Camera-type eye (tissue), 1 donor: ENCODE measurements around the gene DNAAF3. TPM values are rescaled to one million over a fixed set of nuclear protein-coding genes. Genes with fewer than 3 reads are reported as not detected.

ENCODE experiments used
- total RNA-seq: library from RNA; depleted of rRNA; stranded (reverse); fragments of >200 nt; gene quantifications from one replicate; pipeline ENCODE4 v1.2.3, GENCODE V29; 2014

Gene DNAAF3
- 2.0 TPM for total RNA-seq

DNA sequence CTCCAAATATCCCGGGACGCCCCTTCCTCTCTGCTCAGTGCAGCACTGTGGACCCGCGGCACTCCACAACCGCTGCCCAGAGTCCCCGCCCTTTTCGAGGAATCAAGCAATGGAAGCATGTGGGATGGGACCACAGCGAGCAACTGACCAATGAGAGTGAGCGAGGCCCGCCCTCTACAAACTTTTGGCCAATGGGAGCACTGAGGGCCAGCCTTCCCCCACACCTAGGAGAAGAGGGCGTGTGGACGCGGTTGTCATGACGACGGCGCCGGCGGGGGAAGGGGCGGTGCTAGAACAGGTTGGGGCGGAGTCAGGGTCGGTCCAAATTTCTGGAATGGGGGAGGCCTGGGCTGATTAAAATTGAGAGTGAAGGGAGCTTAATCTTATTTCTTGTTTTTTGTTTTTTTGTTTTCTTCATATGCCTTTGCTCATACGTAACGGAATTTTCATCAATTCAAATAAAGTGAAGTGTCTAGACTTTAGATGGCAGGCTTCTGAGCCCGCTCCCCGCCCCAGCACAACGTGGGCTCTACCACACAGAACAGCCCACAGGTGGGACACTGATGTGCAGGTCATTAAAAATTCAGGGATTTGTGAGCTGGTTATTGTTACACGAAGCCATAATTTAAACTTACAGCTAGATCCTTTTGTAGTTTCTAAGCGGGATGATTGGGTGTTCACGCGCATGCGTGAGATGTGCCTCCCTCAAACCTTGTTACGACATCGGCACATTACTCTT lies at the start of gene DNAAF3:
Gene DNAAF3 (minus strand): TSS at position 84 of the 739 bp plus-strand sequence. CDS start 200 bp downstream, outside the sequence.

DNA sequence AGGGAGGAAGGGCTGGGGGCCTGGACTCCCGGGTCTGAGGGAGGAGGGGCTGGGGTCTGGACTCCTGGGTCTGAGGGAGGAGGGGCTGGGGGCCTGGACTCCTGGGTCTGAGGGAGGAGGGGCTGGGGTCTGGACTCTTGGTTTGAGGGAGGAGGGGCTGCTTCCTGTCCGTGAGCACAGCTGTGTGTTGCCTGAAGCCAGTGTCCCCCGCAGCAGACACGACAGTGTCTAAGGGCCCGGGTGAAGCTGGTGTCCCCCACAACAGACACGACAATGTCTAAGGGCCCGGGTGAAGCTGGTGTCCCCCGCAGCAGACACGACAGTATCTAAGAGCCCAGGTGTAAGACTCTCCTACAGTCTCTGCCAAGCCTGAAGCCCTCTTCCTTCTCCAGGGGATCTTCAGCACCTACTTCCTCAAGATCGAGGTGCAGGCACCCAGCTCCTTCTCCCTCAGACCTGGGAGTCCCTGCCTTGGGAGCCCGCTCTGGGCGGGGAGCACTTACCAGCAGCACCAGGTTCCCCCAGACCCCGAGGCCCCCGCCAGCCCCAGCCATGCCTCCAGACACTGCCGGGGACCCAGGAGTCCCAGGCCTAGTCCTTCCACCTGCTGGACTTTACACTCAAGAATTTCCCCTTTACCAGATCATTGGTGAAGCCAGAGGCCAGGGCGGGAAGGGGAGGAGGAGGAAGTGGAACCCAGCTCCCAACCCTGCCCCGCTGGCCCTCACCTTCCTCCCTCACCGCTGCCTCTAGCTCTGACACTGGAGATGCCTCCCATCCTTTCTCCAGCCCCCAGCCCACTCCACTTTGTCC lies 42.7 kb upstream of the DNAAF3 start, which contains the start of gene PTPRH:
Gene PTPRH (minus strand): TSS at position 622 of the 813 bp plus-strand sequence. CDS start 68 bp downstream, at position 554.

DNA sequence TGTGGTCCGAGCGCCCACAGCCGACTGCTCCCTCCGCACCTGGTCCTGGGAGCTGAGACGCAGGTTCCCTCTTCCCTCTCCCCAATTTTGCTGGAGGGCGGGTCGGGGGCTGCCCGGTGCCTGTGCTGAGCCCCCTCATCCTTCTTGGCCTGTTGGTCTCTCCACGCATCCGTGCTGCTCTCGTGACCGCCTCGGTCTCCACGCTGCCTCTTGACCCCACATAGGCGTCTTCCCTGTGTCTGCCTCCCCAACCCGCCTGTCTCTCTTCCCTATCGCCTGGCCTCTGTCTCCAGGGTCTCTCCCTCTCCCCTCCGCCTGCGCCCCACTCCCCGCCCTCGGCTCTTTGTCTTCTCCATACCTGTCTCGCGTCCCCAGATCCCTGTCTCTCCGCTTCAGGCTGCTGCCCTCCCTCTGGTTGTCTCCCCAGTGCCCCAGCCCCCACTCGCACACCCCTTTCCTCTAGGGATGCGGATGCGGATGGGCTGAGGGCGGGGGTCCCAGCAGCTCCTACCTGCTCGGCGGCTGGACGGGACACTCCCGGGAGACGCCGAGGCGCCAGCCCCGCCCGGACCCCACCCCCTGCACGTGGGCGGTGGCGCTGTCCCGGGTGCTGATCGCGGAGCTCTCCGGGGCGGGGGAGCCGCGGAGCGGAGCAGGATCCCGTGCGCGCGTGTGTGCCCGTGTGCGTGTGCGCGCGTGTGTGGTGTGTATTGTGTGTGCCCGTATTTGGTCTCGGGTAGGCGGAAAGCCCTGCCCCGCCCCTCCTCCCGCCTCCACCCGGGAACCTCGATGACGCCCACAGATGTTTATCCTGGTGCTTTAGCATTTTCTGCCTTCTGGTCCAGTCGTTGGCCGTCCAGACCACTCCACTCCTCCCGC lies 13.4 kb upstream of the DNAAF3 start, which contains the start of gene SYT5:
Gene SYT5 (minus strand): TSS at position 684 of the 879 bp plus-strand sequence. CDS start 1,248 bp downstream, outside the sequence.

GRCh38 chr19:55157064-55157908 lies 9.1 kb downstream of the DNAAF3 start, which contains the start of gene TNNI3:
TSS of gene TNNI3 (minus strand) at chr19:55157732. CDS start at chr19:55157589, 143 bp downstream.

GRCh38 chr19:55149078-55150003 lies 17.1 kb downstream of the DNAAF3 start, which contains the start of gene TNNT1:
TSS of gene TNNT1 (minus strand) at chr19:55149206. CDS start at chr19:55147157, 2,049 bp downstream.

GRCh38 chr19:55116859-55117662 lies 49.4 kb downstream of the DNAAF3 start, which contains the start of gene PPP1R12C:
TSS of gene PPP1R12C (minus strand) at chr19:55117637. CDS start at chr19:55117543, 94 bp downstream.

Other genes with a start within 250 kb of the DNAAF3 start
- gene NLRP7, start 219.1 kb downstream of the DNAAF3 start, total RNA-seq: not detected
- gene NLRP2, start 200.2 kb downstream of the DNAAF3 start, total RNA-seq: 11.2 TPM
- 0.49 TPM for gene GP6, start 128.3 kb downstream of the DNAAF3 start, total RNA-seq
- 24.2 TPM for gene RDH13, start 103.5 kb downstream of the DNAAF3 start, total RNA-seq
- 8.7 TPM for gene EPS8L1, start 90.7 kb downstream of the DNAAF3 start, total RNA-seq
- 53.9 TPM for gene PPP1R12C, start 49.0 kb downstream of the DNAAF3 start, total RNA-seq
- 49.5 TPM for gene TNNT1, start 17.4 kb downstream of the DNAAF3 start, total RNA-seq
- 2.1 TPM for gene TNNI3, start 8.9 kb downstream of the DNAAF3 start, total RNA-seq
- 16.4 TPM for gene SYT5, start 13.7 kb upstream of the DNAAF3 start, total RNA-seq
- gene PTPRH, start 42.9 kb upstream of the DNAAF3 start, total RNA-seq: 6.1 TPM
- gene TMEM86B, start 62.1 kb upstream of the DNAAF3 start, total RNA-seq: 1.1 TPM
- gene PPP6R1, start 92.4 kb upstream of the DNAAF3 start, total RNA-seq: 30.6 TPM
- gene HSPBP1, start 113.5 kb upstream of the DNAAF3 start, total RNA-seq: 31.0 TPM
- 32.5 TPM for gene BRSK1, start 117.4 kb upstream of the DNAAF3 start, total RNA-seq
- 1.1 TPM for gene TMEM150B, start 158.7 kb upstream of the DNAAF3 start, total RNA-seq
- gene KMT5C, start 173.3 kb upstream of the DNAAF3 start, total RNA-seq: 40.3 TPM
- gene COX6B2, start 188.1 kb upstream of the DNAAF3 start, total RNA-seq: 0.60 TPM
- gene GARIN5B, start 196.6 kb upstream of the DNAAF3 start, total RNA-seq: not detected
- 1.1 TPM for gene IL11, start 203.8 kb upstream of the DNAAF3 start, total RNA-seq
- not detected for gene TMEM190, start 210.2 kb upstream of the DNAAF3 start, total RNA-seq
- 0.99 TPM for gene TMEM238, start 217.7 kb upstream of the DNAAF3 start, total RNA-seq
- gene RPL28, start 219.3 kb upstream of the DNAAF3 start, total RNA-seq: 472 TPM
- gene UBE2S, start 241.2 kb upstream of the DNAAF3 start, total RNA-seq: 21.2 TPM